HepG2 (cell line): Measurements from ENCODE around the gene TWNK. TPM values are rescaled to one million over a fixed set of nuclear protein-coding genes. Genes with fewer than 3 reads are reported as not detected.
A peak's percentile ranks its signal among the peaks of the same experiment; 100 is the strongest.

ENCODE experiments used
- CAMTA2 ChIP-seq: sonication (generic); formaldehyde crosslinking; IDR thresholded peaks from 2 replicates; pipeline ENCODE4 v1.4.0; 2020; ENCODE audit warnings: mild to moderate bottlenecking, missing genetic modification reagents, borderline replicate concordance
- CCAR2 ChIP-seq: fragments of 200-400 bp; formaldehyde crosslinking; optimal IDR thresholded peaks from 2 replicates; pipeline ENCODE3; 2018; ENCODE audit warnings: low read depth, mild to moderate bottlenecking, low read length, moderate library complexity
- IRF2 ChIP-seq: IDR thresholded peaks from 2 replicates; pipeline ENCODE4 v1.6.1; 2018; ENCODE audit warnings: missing genetic modification reagents, missing compliant biosample characterization
- IRX3 ChIP-seq: sonication (generic); formaldehyde crosslinking; IDR thresholded peaks from 2 replicates; pipeline ENCODE4 v1.8.1; 2023; ENCODE audit warnings: mild to moderate bottlenecking, low read depth, missing genetic modification reagents, borderline replicate concordance
- KAT2B ChIP-seq: fragments of 150-350 bp; IDR thresholded peaks from 2 replicates; pipeline ENCODE4 v1.6.1; 2014; ENCODE audit warnings: low read depth, low read length, borderline replicate concordance
- KDM1A ChIP-seq: IDR thresholded peaks from 2 replicates; pipeline ENCODE4 v1.6.1; 2016; ENCODE audit warnings: missing compliant biosample characterization
- PRPF4 ChIP-seq: fragments of 200-400 bp; formaldehyde crosslinking; IDR thresholded peaks from 2 replicates; pipeline ENCODE4 v1.6.1; 2016; ENCODE audit warnings: low read length, low read depth; ENCODE audit not compliant: poor library complexity, severe bottlenecking
- ZNF24 ChIP-seq: fragments of 450-650 bp; IDR thresholded peaks from 2 replicates; pipeline ENCODE4 v1.6.1; 2017; ENCODE audit warnings: antibody characterized with exemption, mild to moderate bottlenecking
- ZNF746 ChIP-seq: sonication (generic); formaldehyde crosslinking; IDR thresholded peaks from 2 replicates; pipeline ENCODE4 v1.8.0; 2022; ENCODE audit warnings: mild to moderate bottlenecking, missing genetic modification reagents
- polyA plus RNA-seq, 8 experiments: library from polyadenylated mRNA; depleted of rRNA in 3 of 8; stranded (reverse) in 7 of 8; unstranded in 1 of 8; fragments of >200 nt; fragmentation: Illumina TruSeq in 4 of 8; extraction: Trizol in 4 of 8; gene quantifications; 2 replicates each; pipeline versions ENCODE4 v1.2.1 to v1.2.3, GENCODE V29; 2011 to 2016; ENCODE audit warnings: low read depth in 4 of 8, missing spikeins in 1 of 8, mixed read lengths in 1 of 8; ENCODE audit not compliant: insufficient read depth in 1 of 8
- total RNA-seq, 5 experiments: library from RNA; depleted of rRNA; stranded (reverse); fragments of >200 nt; fragmentation: Illumina TruSeq; extraction: Trizol; gene quantifications; 2 replicates each; pipeline ENCODE4 v1.2.3, GENCODE V29; 2016; ENCODE audit warnings: low read depth in 1 of 5
- TF ChIP-seq, protein P1 (sequence below): sonication (generic); formaldehyde crosslinking; IDR thresholded peaks from 2 replicates; pipeline ENCODE4 v1.5.1; 2020; ENCODE audit warnings: missing genetic modification reagents, mild to moderate bottlenecking, borderline replicate concordance
- TF ChIP-seq, protein P2 (sequence below), 2 experiments: sonication (generic) in 1 of 2; formaldehyde crosslinking in 1 of 2; IDR thresholded peaks; 2 replicates each; pipeline versions ENCODE4 v1.4.0 to v1.6.1; 2018 to 2020; ENCODE audit warnings: missing genetic modification reagents in 2 of 2, borderline replicate concordance in 1 of 2, low read depth in 1 of 2, mild to moderate bottlenecking in 1 of 2, missing biosample characterization in 1 of 2
- TF ChIP-seq, protein P3 (sequence below): sonication (generic); formaldehyde crosslinking; IDR thresholded peaks from 2 replicates; pipeline ENCODE4 v1.4.0; 2020; ENCODE audit warnings: mild to moderate bottlenecking, missing genetic modification reagents, borderline replicate concordance
- TF ChIP-seq, protein P4 (sequence below): sonication (generic); formaldehyde crosslinking; IDR thresholded peaks from 2 replicates; pipeline ENCODE4 v1.4.0; 2020; ENCODE audit warnings: missing genetic modification reagents

Gene TWNK
- total and polyA plus RNA-seq, 2 of the 13 experiments (the other 11 are each of a cell fraction or from before 2014, with no cell fraction given), result 10.7 to 16.5 TPM

DNA sequence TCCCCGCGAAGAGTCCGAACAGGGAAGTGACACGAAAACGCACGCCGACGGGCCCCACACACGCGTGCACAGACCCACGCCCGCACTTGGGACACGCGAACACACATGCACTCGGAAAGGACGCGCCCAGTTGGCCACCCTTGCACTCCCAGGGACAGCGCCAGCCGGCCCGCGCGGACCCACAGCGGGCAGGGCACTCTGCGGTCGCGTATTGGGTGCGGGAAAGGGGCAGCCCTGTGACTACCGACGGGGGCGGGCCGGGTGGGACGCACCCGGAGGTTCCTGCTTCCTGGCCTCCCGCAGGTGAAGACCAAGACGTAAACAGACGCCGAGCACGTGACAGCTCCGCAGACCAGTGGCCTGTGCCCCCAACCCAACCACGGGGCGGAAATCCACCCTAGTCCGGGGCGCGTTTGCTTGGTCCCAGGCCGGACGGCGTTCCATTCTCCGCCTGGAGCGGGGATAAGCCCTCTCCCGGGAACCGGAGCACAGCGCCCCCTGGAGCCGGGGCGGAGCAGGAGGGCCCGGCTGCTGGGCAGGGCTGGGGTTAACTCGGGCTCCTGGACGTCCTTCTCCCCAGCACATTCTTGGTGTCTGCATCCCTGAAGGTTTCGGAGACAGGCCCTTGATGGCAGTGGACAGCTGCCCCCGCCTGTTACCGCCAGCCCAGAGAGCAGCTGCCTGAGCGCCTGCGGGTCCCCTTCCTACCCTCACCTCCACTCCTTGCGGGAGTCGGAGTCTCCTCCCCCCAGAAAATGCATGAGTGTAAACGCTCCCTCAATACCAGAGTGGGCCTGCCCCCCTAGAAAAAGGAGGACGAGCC lies 10.2 kb downstream of the TWNK start (continued):
- TF ChIP-seq, protein P1, sequence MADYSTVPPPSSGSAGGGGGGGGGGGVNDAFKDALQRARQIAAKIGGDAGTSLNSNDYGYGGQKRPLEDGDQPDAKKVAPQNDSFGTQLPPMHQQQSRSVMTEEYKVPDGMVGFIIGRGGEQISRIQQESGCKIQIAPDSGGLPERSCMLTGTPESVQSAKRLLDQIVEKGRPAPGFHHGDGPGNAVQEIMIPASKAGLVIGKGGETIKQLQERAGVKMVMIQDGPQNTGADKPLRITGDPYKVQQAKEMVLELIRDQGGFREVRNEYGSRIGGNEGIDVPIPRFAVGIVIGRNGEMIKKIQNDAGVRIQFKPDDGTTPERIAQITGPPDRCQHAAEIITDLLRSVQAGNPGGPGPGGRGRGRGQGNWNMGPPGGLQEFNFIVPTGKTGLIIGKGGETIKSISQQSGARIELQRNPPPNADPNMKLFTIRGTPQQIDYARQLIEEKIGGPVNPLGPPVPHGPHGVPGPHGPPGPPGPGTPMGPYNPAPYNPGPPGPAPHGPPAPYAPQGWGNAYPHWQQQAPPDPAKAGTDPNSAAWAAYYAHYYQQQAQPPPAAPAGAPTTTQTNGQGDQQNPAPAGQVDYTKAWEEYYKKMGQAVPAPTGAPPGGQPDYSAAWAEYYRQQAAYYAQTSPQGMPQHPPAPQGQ (CRISPR knock-in tag), result no peak
- TF ChIP-seq, protein P2, sequence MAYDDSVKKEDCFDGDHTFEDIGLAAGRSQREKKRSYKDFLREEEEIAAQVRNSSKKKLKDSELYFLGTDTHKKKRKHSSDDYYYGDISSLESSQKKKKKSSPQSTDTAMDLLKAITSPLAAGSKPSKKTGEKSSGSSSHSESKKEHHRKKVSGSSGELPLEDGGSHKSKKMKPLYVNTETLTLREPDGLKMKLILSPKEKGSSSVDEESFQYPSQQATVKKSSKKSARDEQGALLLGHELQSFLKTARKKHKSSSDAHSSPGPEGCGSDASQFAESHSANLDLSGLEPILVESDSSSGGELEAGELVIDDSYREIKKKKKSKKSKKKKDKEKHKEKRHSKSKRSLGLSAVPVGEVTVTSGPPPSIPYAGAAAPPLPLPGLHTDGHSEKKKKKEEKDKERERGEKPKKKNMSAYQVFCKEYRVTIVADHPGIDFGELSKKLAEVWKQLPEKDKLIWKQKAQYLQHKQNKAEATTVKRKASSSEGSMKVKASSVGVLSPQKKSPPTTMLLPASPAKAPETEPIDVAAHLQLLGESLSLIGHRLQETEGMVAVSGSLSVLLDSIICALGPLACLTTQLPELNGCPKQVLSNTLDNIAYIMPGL (CRISPR knock-in tag; IDR thresholded peaks at IDR 0.05; ENCODE audit: borderline replicate concordance in 1 of 2, low read depth in 1 of 2), result peak; percentile 94 to 98
- TF ChIP-seq ZNF746 (CRISPR knock-in tag) (0 out of 2 replicates have a peak, but pooled peaks have one; percentile 51), CAMTA2 (CRISPR knock-in tag) (no peak), IRF2 (CRISPR knock-in tag) (peak; percentile 48; the same call in 1 of the 2 replicates), IRX3 (CRISPR knock-in tag) (0 out of 2 replicates have a peak, but pooled peaks have one; percentile 52), KAT2B (no peak), KDM1A (CRISPR knock-in tag) (peak; percentile 23; the same call in 1 of the 2 replicates), PRPF4 (no peak), ZNF24 (no peak), CCAR2 (no peak)
- TF ChIP-seq, protein P3, sequence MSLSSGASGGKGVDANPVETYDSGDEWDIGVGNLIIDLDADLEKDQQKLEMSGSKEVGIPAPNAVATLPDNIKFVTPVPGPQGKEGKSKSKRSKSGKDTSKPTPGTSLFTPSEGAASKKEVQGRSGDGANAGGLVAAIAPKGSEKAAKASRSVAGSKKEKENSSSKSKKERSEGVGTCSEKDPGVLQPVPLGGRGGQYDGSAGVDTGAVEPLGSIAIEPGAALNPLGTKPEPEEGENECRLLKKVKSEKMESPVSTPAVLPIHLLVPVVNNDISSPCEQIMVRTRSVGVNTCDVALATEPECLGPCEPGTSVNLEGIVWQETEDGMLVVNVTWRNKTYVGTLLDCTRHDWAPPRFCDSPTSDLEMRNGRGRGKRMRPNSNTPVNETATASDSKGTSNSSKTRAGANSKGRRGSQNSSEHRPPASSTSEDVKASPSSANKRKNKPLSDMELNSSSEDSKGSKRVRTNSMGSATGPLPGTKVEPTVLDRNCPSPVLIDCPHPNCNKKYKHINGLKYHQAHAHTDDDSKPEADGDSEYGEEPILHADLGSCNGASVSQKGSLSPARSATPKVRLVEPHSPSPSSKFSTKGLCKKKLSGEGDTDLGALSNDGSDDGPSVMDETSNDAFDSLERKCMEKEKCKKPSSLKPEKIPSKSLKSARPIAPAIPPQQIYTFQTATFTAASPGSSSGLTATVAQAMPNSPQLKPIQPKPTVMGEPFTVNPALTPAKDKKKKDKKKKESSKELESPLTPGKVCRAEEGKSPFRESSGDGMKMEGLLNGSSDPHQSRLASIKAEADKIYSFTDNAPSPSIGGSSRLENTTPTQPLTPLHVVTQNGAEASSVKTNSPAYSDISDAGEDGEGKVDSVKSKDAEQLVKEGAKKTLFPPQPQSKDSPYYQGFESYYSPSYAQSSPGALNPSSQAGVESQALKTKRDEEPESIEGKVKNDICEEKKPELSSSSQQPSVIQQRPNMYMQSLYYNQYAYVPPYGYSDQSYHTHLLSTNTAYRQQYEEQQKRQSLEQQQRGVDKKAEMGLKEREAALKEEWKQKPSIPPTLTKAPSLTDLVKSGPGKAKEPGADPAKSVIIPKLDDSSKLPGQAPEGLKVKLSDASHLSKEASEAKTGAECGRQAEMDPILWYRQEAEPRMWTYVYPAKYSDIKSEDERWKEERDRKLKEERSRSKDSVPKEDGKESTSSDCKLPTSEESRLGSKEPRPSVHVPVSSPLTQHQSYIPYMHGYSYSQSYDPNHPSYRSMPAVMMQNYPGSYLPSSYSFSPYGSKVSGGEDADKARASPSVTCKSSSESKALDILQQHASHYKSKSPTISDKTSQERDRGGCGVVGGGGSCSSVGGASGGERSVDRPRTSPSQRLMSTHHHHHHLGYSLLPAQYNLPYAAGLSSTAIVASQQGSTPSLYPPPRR (CRISPR knock-in tag), result no peak
- TF ChIP-seq, protein P4, sequence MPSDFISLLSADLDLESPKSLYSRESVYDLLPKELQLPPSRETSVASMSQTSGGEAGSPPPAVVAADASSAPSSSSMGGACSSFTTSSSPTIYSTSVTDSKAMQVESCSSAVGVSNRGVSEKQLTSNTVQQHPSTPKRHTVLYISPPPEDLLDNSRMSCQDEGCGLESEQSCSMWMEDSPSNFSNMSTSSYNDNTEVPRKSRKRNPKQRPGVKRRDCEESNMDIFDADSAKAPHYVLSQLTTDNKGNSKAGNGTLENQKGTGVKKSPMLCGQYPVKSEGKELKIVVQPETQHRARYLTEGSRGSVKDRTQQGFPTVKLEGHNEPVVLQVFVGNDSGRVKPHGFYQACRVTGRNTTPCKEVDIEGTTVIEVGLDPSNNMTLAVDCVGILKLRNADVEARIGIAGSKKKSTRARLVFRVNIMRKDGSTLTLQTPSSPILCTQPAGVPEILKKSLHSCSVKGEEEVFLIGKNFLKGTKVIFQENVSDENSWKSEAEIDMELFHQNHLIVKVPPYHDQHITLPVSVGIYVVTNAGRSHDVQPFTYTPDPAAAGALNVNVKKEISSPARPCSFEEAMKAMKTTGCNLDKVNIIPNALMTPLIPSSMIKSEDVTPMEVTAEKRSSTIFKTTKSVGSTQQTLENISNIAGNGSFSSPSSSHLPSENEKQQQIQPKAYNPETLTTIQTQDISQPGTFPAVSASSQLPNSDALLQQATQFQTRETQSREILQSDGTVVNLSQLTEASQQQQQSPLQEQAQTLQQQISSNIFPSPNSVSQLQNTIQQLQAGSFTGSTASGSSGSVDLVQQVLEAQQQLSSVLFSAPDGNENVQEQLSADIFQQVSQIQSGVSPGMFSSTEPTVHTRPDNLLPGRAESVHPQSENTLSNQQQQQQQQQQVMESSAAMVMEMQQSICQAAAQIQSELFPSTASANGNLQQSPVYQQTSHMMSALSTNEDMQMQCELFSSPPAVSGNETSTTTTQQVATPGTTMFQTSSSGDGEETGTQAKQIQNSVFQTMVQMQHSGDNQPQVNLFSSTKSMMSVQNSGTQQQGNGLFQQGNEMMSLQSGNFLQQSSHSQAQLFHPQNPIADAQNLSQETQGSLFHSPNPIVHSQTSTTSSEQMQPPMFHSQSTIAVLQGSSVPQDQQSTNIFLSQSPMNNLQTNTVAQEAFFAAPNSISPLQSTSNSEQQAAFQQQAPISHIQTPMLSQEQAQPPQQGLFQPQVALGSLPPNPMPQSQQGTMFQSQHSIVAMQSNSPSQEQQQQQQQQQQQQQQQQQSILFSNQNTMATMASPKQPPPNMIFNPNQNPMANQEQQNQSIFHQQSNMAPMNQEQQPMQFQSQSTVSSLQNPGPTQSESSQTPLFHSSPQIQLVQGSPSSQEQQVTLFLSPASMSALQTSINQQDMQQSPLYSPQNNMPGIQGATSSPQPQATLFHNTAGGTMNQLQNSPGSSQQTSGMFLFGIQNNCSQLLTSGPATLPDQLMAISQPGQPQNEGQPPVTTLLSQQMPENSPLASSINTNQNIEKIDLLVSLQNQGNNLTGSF, result no peak
